Measurements from ENCODE around the gene FZD2.
A peak's percentile ranks its signal among the peaks of the same experiment; 100 is the strongest.

FZD2 gene

GRCh38 chr17:44607836-44608690, 50.8 kb downstream of the FZD2 start:
- TF ChIP-seq GATA2 (IDR thresholded peaks at IDR 0.05; ENCODE audit: low read depth, low read length) (no peak), GATA3 (IDR thresholded peaks at IDR 0.05; ENCODE audit: low read depth, low read length) (no peak)

DNA sequence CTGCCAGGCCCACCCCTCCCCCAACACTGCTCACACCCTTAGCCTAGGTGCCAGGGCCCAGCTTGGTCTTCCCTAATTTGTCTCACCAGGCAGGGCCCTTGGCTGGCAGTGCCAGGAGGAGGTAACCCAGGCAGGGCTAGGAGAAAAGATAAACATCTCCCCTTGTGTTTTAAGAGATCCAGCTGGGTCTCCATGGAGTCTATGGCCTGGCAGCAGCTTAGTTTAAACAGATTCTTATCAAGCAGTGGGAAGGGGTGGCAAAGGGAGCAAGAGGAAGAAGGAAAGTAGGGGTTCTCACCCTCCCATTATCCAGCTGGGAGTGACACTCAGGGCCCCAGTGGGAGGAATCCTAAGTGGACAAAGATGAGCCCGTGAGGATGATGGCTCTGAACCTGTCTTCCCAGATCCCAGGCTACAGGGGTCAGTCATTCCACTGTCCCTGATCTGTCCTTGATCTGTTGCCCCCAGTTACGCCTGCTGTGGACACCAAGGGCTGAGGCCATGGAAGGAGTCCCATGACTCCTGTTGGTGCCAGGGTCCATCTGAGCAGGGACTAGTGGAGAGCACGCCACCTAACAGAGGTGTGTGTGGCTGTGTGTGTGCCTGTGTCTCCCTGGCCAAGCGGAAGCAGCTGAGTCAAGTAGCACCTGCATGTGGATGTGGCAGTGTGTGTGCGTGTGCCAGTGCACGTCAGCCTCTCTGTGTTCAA, 51.6 kb downstream of the FZD2 start:
- TF ChIP-seq GATA2 (IDR thresholded peaks at IDR 0.05; ENCODE audit: low read depth, low read length) (peak; percentile 97), GATA3 (IDR thresholded peaks at IDR 0.05; ENCODE audit: low read depth, low read length) (no peak; the same call in 1 of the 2 replicates)

GRCh38 chr17:44610331-44610730, 53.0 kb downstream of the FZD2 start:
- TF ChIP-seq GATA3 (IDR thresholded peaks at IDR 0.05; ENCODE audit: low read depth, low read length) (no peak), GATA2 (IDR thresholded peaks at IDR 0.05; ENCODE audit: low read depth, low read length) (no peak)

Data from SH-SY5Y (cell line).